SKM-1 treated with dmso at 0.1 percent for 144 hours (cell line): Measurements from ENCODE around the gene SRM.
"Not testable (repeated sequence)": the region's sequence is repeated elsewhere in the genome, so short reads cannot be mapped to it uniquely, and the experiment has no call there.

ENCODE experiments used
- DNase-seq: peaks from one replicate; lab custom pipeline; 2025; ENCODE audit not compliant: unreplicated experiment; lab: John Stamatoyannopoulos, UW

Gene SRM

DNA sequence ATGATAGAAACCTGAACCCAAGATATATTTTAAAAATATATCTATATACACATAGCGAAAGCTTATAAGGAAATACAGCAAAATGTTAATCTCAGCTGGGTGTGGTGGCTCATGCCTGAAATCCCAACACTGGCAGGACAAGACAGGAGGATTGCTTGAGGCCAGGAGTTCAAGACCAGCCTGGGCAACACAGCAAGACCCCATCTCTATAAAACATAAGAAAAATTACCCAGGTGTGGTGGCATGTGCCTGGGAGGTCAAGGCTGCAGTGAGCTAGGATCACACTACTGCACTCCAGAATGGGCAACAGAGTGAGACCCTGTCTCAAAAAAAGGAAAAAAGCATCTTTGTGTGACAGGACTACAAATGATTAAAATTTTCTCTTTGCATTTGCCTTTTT is 6.0 kb upstream of the SRM start:
- DNase-seq = no peak

DNA sequence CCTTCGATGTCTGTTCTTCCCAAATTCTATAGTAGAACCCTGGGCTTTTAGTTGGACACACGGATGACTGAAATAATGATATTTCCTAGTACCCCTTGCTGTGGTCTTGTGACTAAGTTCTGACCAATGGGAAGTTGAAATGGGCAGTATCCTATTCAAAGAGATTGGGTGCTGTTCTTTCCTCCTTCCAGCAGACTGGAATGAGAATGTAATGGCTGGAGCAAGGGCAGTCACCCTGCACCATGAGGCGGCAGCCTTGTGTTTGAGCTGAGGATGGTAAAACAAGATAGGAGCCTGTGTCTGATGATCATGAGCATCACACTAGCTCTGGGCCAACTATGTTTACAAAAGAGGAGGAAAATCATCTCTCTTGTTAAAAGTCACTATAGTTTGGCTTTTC is 5.1 kb upstream of the SRM start:
- DNase-seq = no peak

- not testable (repeated sequence) for DNase-seq
These were observed 4.2 kb upstream of the SRM start for GRCh38 chr1:11063937-11064537.

DNA sequence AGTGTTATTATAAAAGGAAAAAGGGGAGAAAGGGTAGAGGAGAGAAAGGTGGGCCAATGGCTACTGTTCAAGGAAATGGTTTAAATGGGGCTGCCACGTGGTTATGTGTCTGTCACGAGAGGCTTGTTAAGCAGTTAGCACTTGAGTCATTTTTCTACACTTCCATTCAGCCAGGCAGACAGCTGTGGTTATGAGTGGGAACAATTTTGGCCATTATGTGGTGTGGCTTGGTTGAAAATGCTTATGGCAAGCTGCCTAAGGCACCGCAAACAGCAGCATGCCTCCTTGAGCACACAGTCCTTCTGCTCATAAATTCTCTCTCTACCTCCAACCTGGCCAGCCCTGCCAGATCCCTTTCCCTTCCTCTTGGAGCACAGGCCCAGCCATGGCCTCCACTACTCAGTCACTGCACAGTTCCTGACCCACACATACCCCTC is 3.2 kb upstream of the SRM start:
- no peak for DNase-seq

- DNase-seq = no peak
These were observed 2.0 kb upstream of the SRM start for GRCh38 chr1:11061652-11062365.

DNA sequence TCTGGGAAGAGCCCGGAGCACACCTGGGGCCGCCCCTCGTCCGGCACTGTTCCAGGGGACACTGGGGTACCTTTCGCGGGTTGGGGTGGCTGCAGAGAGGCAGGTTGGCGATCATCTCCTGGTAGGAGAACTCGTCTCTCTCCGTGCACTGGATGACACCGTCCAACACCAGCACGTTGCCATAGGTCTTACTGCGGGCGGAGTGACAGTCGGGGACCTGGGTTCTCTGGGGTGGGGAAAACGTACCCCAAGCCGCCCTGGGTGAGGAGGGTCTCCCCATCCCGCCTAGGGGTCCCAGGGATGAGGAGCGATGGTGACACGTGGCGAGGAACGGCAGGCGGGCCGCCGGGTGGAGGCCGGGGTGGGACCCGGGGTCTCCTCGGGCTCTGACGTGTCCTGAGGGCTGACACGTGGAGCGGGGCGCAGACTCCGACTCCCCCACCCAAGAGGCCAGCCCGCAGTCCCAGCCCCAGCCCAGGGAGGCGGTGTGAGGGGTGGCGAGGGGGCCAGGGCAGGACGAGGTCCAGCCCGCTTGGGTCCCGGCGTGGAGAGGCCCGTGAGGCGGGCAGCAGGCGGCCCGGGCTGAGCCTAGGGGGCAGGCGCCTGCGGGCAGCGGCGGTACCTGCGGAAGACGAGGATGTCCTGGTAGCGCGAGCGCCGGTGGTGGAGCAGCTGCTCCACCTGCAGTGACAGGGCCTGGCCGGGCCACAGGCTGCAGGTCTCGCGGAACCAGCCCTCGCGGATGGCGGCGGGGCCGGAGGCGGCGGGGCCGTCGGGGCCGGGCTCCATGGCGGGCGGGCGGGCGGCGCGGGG is 457 bp downstream of the SRM start:
- DNase-seq = no peak

- DNase-seq = no peak
These were observed 1.1 kb downstream of the SRM start for GRCh38 chr1:11058595-11059154.

GRCh38 chr1:11058026-11058425 is 1.8 kb downstream of the SRM start:
- DNase-seq = no peak

DNA sequence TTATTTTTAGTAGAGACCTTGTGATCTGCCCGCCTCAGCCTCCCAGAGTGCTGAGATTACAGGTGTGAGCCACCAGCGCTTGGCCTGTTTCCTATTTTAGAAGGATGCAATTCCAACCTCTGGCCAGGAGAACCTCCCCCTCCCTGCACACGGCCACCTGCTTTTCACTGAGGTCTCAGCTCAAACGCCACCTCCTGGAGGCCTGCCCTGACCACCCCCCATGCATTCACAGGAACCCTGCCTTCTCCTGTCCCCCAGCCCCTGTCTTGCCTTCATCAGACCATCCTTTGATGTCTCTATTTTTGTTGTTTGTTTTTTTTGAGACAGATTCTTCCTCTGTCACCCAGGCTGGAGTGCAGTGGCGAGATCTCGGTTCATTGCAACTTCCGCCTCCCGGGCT is 2.3 kb downstream of the SRM start:
- no peak for DNase-seq

DNA sequence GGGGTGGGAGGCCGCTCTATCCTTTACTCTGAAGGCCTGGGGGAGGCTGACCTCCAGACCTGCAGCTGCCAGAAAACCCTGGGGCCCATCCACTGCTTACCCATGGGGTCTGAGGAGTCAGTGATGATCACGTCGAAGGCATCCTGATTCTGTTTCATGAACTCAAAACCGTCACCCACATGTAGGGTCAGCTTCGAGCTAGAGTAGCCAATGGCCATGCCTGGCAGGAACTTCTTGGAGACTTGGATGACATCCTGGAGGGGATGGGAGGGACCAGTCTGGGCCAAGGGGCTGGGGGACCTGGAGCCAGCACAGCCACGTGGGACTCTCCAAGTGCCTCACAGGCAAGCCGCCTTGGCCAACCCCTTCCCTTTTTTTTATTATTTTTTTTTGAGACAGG is 3.3 kb downstream of the SRM start:
- no peak for DNase-seq

- no peak for DNase-seq
These were observed 4.1 kb downstream of the SRM start for GRCh38 chr1:11055676-11056075.

DNA sequence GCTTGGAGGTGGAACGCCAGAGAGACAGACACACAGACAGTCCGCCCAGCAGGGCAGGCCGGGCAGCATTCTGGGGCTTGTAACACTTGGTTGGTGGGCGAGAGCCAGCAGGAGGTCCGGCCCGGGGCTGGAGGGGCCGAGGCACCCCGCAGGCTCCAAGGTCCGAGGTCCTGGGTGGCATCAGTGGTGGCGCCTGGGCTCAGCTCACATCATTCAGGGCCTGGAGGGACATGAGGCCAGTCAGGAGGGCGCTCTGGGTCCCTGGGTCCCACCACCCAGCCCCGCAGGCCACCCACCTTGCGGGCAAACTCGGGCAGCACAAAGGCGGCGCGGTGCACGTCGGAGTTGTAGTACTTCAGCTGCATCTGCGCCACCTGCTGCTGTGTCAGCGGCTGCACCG is 5.2 kb downstream of the SRM start:
- no peak for DNase-seq

DNA sequence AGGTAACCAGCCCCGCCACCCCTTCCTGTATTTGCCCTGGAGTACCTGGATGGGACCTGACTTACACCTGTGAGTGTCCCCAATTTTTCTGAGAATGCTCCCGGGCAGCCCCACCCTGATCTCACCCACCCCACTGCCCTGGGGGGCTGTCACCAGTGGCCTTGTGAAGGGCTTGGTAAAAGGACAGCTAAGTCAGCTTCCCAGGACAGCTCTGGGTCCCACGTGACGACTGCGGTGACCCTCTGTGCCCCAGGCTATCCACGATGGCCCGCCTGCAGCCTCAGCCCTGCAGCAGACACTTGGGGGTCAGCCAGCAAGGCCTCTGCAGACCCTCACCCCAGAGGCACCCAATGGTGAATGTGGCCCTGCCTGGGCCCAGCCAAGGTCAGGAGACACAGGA is 5.6 kb downstream of the SRM start:
- no peak for DNase-seq

DNA sequence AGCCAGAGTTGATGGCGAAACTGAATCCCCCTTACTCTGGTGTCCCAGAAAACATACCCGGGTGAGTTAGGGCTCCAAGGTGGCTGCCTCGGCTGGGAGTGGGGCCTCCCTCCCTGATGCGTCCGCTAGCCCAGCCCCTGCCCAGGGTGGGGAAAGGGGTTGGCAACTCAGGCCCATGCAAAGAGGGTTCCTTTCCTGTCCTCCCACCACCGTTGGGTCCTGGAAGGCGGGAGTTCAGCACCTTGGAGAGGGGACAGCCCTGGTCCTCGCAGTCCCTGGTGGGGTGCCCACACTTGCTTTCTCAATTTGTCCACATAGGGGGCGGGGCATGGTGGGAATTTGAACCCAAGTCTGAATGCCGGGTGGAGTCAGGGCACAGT is 6.1 kb downstream of the SRM start:
- DNase-seq = no peak

GRCh38 chr1:11052839-11053757 is 6.7 kb downstream of the SRM start:
- no peak for DNase-seq

DNA sequence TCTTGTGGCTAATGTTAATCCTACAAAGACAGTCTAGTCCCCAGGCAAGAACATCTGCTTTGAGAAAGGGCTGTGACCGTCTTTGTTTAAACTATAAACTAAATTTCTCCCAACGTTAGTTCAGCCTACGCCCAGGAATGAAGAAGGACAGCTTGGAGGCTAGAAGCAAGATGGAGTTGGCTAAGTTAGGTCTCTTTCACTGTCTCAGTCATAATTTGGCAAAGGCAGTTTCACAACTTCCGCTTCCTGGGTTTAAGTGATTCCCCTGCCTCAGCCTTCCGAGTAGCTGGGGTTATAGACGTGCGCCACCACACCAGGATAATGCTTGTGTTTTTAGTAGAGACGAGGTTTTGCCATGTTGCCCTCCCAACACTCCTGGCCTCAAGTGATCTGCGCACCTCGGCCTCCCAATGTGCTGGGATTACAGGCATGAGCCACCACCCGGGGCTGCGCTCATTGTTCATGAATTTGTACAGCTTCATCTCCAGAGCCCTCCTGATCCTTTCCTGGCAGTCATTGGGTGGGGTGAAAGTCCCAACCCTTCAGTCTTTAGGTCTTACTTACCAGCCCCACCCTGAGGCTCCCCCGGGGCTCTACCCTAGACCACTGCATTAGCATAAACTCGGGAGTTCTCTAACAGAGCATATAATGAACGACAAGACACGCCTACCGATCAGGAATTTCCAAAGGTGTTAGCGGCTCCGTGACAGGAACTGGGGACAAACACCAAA is 7.9 kb downstream of the SRM start:
- DNase-seq = peak; percentile 76

DNA sequence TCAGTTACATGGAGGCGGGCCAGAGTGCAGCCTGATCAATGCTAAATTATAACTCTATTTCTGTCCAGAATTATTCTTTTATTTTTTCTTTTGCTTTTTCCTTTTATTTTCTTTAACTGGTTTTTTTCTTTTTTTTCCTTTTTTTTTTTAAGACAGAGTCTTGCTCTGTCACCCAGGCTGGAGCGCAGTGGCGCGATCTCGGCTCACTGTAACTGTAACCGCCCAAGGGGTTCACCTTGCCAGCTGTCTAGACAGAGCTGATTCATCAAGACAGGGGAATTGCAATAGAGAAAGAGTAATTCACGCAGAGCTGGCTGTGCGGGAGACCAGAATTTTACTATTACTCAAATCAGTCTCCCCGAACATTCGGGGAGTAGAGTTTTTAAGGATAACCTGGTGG is 8.7 kb downstream of the SRM start:
- DNase-seq = not testable (repeated sequence)

GRCh38 chr1:11046625-11047365 is 13.0 kb downstream of the SRM start, which contains the start of gene MASP2:
Gene MASP2 (minus strand): TSS chr1:11047239. CDS start chr1:11047207, 32 bp downstream.
- no peak for DNase-seq

DNA sequence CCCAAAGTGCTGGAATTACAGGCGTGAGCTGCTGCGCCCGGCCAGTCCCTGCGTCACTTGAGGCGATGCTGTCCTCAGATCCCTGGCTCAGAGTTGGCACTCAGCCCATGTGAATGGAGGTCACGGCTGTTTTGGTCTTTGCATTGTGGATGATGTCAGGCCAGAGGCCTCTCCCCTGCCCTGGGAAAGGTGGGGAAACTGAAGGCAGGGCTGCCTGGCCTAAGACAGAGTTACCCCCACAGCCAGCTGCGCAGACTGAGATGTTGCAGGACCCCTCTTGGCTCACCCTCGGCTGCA is 13.6 kb downstream of the SRM start:
- DNase-seq = no peak
